Measurements from ENCODE around the gene LRIG3. TPM values are rescaled to one million over a fixed set of nuclear protein-coding genes. Genes with fewer than 3 reads are reported as not detected.

Gene LRIG3
- total and polyA plus RNA-seq, 9 of the 15 experiments (the other 6 are each of a cell fraction or from before 2014, with no cell fraction given) = 0.18 TPM; not detected in 8

DNA sequence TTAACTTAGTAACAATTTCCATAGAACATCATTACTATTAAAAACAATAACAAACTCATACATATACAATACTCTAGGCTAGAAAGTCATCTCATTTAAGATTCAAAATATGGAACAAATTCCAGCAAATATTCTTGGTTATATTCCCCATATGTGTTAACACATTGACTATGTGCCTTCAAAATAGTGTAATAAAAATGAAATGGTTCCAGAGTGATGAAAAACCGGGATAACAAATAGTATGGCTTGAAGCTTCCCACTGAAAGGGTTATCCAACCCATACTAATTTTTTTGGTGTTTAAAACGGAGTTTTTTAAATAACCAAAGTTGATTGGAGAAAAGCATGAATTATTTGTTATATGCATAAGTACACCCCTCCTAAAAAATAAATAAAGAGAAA is 5.3 kb downstream of the LRIG3 start:
- DNase-seq (ENCODE audit: extremely low read depth in 1 of 4, low spot score in 3 of 4) = no peak
- Histone ChIP-seq H3K27ac (ENCODE audit: extremely low read depth, low read depth, low read length) (no peak overlapping the region), H3K27me3 (ENCODE audit: control insufficient read depth in 2 of 2, insufficient read depth in 2 of 2, low read length in 2 of 2) (no peaks in the 10 kb centered on the region), H3K9ac (ENCODE audit: insufficient read depth in 1 of 2, low read depth in 2 of 2, low read length in 2 of 2) (no peak overlapping the region), H3K4me1 (replicated peaks in 1 of 2; ENCODE audit: control insufficient read depth in 2 of 2, insufficient read depth in 2 of 2, low read length in 2 of 2) (peaks cover 0 to 6% of the 10 kb centered on the region in 2 experiments; a peak in 1 of 5 replicates), H3K4me3 (no peak overlapping the region), H2AFZ (ENCODE audit: low read depth, low read length) (no peak overlapping the region), H3K9me1 (ENCODE audit: control insufficient read depth, insufficient read depth, low read length) (no peaks in the 10 kb centered on the region), H3K36me3 (ENCODE audit: control insufficient read depth, insufficient read depth, low read length) (no peaks in the 10 kb centered on the region), H3K4me2 (ENCODE audit: insufficient read depth, low read length) (no peak overlapping the region), H3K79me2 (ENCODE audit: control insufficient read depth, insufficient read depth, low read length) (no peaks in the 10 kb centered on the region), H4K20me1 (replicated peaks; ENCODE audit: control insufficient read depth, insufficient read depth, low read length) (no peaks in the 10 kb centered on the region), H3K9me3 (replicated peaks; ENCODE audit: control insufficient read depth, insufficient read depth, low read depth, low read length) (no peaks in the 10 kb centered on the region)
- POLR2A ChIA-PET = no interaction called here
- TF ChIP-seq, protein P1, sequence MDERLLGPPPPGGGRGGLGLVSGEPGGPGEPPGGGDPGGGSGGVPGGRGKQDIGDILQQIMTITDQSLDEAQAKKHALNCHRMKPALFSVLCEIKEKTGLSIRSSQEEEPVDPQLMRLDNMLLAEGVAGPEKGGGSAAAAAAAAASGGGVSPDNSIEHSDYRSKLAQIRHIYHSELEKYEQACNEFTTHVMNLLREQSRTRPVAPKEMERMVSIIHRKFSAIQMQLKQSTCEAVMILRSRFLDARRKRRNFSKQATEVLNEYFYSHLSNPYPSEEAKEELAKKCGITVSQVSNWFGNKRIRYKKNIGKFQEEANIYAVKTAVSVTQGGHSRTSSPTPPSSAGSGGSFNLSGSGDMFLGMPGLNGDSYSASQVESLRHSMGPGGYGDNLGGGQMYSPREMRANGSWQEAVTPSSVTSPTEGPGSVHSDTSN (CRISPR knock-in tag; IDR thresholded peaks at IDR 0.05; ENCODE audit: low read depth) = no peak
- TF ChIP-seq, protein P1 (tag; conservative IDR thresholded peaks at IDR 0.05; ENCODE audit: low read depth) = no peak
- TF ChIP-seq BHLHE40 (IDR thresholded peaks at IDR 0.05; ENCODE audit: low read length) = no peak
- no peak for TF ChIP-seq TCF15 (CRISPR knock-in tag; IDR thresholded peaks at IDR 0.05)
- TF ChIP-seq MYBL2 (IDR thresholded peaks at IDR 0.05; ENCODE audit: low read depth) = no peak
- TF ChIP-seq MYBL2 (CRISPR knock-in tag; IDR thresholded peaks at IDR 0.05; ENCODE audit: borderline replicate concordance) = no peak
- no peak for TF ChIP-seq TFAM (CRISPR knock-in tag; conservative IDR thresholded peaks at IDR 0.05)
- no peak for TF ChIP-seq ZNF143 (CRISPR knock-in tag; IDR thresholded peaks at IDR 0.05)
- WGBS (ENCODE audit: insufficient coverage, low coverage, missing lambda C conversion rate) = 0% methylated on average over 2 of the region's 2 CpGs
- CTCF ChIA-PET (ENCODE audit: low intra/inter-chr PET ratio) = no interaction called here
- no peak for FAIRE-seq
- ATAC-seq = no peak
- in situ Hi-C loops (cut with MboI) = no loop called here
- BruUV-seq (replicated peaks) = no TSS peak
- intact Hi-C loops (cut with micrococcal nuclease) = no loop called here

All from K562 (cell line).